Left lobe of liver (tissue), 2 donors: ENCODE results near the gene TMEM40. TPM values are rescaled to one million over a fixed set of nuclear protein-coding genes. Genes with fewer than 3 reads are reported as not detected.
"Not testable (repeated sequence)": the region's sequence is repeated elsewhere in the genome, so short reads cannot be mapped to it uniquely, and the experiment has no call there.

Experiments
- ATAC-seq: fragments of 200-7000 bp; cut with Tn5 transposase; one replicate; pipeline ENCODE4 v1.9.1; 2020; ENCODE audit warnings: mild to moderate bottlenecking, moderate library complexity
- DNase-seq: peaks from one replicate; pipeline ENCODE4 v3.0.0-alpha.2; 2020; ENCODE audit warnings: low spot score
- total RNA-seq: library from RNA; stranded (reverse); gene quantifications from one replicate; pipeline ENCODE4 v1.2.1, GENCODE V29; 2021
- donor health status: DM: no; HTN: no; CAD: no; lungs with moderate emphysema.
- donor health status: DM: no; HTN: yes; CAD: no.

TMEM40 gene
- total RNA-seq, 1 donor from 2014 or later = 0.65 TPM

GRCh38 chr3:12722226-12722625, 36.8 kb downstream of the TMEM40 start:
- no peak for DNase-seq
- ATAC-seq = no peak

- DNase-seq (peak; percentile 76), ATAC-seq (peak; percentile 100)
Measured at GRCh38 chr3:12719984-12720898, 38.8 kb downstream of the TMEM40 start.

- no peak for DNase-seq
- ATAC-seq = no peak
Measured at GRCh38 chr3:12719541-12719940, 39.5 kb downstream of the TMEM40 start.

- no peak for DNase-seq
- ATAC-seq = no peak
Measured at GRCh38 chr3:12716605-12717151, 42.4 kb downstream of the TMEM40 start.

- no peak for ATAC-seq
- DNase-seq = no peak
Measured at GRCh38 chr3:12714278-12714677, 44.8 kb downstream of the TMEM40 start.

GRCh38 chr3:12710062-12710461, 49.0 kb downstream of the TMEM40 start:
- no peak for DNase-seq
- ATAC-seq = no peak

GRCh38 chr3:12709334-12709733, 49.7 kb downstream of the TMEM40 start:
- no peak for ATAC-seq

GRCh38 chr3:12708584-12709192, 50.4 kb downstream of the TMEM40 start:
- ATAC-seq (no peak), DNase-seq (no peak)

More at GRCh38 chr3:12709334-12709733, 49.7 kb downstream of the TMEM40 start:
- no peak for DNase-seq

- no peak for DNase-seq
- peak; percentile 73 for ATAC-seq
Measured at GRCh38 chr3:12707449-12707848, 51.6 kb downstream of the TMEM40 start.

- ATAC-seq = peak; percentile 99
- peak; percentile 71 for DNase-seq
Measured at GRCh38 chr3:12706504-12707253, 52.4 kb downstream of the TMEM40 start.

- ATAC-seq = no peak
Measured at GRCh38 chr3:12705981-12706380, 53.1 kb downstream of the TMEM40 start.

GRCh38 chr3:12705374-12705926, 53.6 kb downstream of the TMEM40 start:
- ATAC-seq (no peak), DNase-seq (no peak)

More at GRCh38 chr3:12705981-12706380, 53.1 kb downstream of the TMEM40 start:
- DNase-seq = no peak

GRCh38 chr3:12702501-12702900, 56.6 kb downstream of the TMEM40 start:
- ATAC-seq (no peak), DNase-seq (no peak)

GRCh38 chr3:12701601-12702000, 57.5 kb downstream of the TMEM40 start:
- not testable (repeated sequence) for DNase-seq, ATAC-seq

- DNase-seq (no peak), ATAC-seq (no peak)
Measured at GRCh38 chr3:12700800-12701199, 58.3 kb downstream of the TMEM40 start.

GRCh38 chr3:12695916-12696315, 63.1 kb downstream of the TMEM40 start:
- ATAC-seq = no peak
- no peak for DNase-seq

- DNase-seq (no peak), ATAC-seq (no peak)
Measured at GRCh38 chr3:12695112-12695511, 63.9 kb downstream of the TMEM40 start.

- ATAC-seq (no peak), DNase-seq (no peak)
Measured at GRCh38 chr3:12692444-12692843, 66.6 kb downstream of the TMEM40 start.

- no peak for ATAC-seq
Measured at GRCh38 chr3:12689997-12690711, 68.9 kb downstream of the TMEM40 start.

GRCh38 chr3:12687948-12688347, 71.1 kb downstream of the TMEM40 start:
- no peak for ATAC-seq
- no peak for DNase-seq

More at GRCh38 chr3:12689997-12690711, 68.9 kb downstream of the TMEM40 start:
- DNase-seq = no peak
